ENCODE data around the gene ZSCAN10. TPM values are rescaled to one million over a fixed set of nuclear protein-coding genes. Genes with fewer than 3 reads are reported as not detected.
A peak's percentile ranks its signal among the peaks of the same experiment; 100 is the strongest.

The ZSCAN10 gene
- total RNA-seq, 4 donors from 2014 or later: not detected

DNA sequence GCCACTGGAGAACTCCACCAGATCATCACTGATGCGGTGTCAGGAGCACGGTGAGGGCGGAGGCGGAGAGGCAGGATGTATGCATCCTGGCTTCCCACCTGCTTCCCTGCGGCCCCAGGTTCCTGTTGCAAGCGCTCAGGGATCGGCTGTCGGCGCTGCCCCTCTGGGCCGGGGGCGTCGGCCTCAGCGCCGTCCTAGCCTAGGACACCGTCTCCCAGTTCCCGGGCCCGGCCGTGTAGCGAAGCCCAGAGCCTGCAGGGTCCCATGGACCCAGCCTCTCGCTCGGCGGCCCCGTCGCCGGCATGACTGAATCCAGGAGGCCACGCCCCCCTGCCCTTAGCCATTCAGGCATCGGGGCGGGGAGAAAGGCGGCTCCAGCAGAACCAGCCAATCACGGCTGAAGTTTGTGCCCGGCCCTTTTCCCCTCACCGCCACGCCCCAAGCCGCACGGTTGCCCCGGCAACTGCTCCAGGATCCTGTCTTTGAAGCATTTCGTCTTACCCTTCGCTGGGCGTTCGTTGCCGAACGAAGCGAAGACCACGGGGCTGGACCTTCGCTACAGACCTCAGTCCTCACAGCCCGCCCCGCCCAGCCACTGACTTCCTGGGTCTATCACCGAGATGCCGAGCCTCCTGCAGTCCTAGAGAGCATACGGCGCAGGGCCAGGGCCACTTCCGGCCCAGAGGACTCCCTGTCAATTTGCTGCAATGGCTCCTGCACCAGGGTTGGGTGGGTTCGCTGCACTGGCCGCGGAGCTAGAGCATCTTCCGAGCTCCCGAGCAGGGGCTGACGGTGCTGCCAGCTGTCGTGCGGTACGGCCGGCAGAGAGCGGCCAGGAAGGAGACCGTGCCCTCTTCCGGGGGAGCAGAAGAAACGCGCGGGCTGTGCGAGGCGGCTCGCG is 25.1 kb upstream of the ZSCAN10 start:
- no peaks in the 10 kb centered on the region for H3K9me3 ChIP-seq
- H3K4me3 ChIP-seq: peak overlapping the region; percentile 67 to 72 (median 69)
- peak; percentile 97 for DNase-seq
- no peaks in the 10 kb centered on the region for H3K27me3 ChIP-seq
- in situ Hi-C loops (cut with MboI; ENCODE audit: low pct_ligation_motif_present in 1 of 4, low pct_unique_long_range_greater_than_20kb in 1 of 4, low sequenced_read_pairs in 3 of 4): loop anchor here in 2 of 4 donors (10.0 kb wide), 1 partner anchor 59 kb away; the partner anchor contains the start of gene IL32 (in 2 of the 2)
- H3K36me3 ChIP-seq: no peaks in the 10 kb centered on the region
- 0 to 1% methylated on average over 1 to 49 of the region's 72 CpGs for WGBS, 2 donors (ENCODE audit: low coverage in 1 of 2)
- H3K4me1 ChIP-seq: peaks cover 13 to 24% (median 19%) of the 10 kb centered on the region in 4 donors
- TF ChIP-seq EP300 (IDR thresholded peaks at IDR 0.05; ENCODE audit: low read depth) (no peak), POLR2AphosphoS5 (IDR thresholded peaks at IDR 0.05) (peak; percentile 42 to 67 (median 66)), POLR2A (IDR thresholded peaks at IDR 0.05) (peak; percentile 69)
- TF ChIP-seq, protein P1, sequence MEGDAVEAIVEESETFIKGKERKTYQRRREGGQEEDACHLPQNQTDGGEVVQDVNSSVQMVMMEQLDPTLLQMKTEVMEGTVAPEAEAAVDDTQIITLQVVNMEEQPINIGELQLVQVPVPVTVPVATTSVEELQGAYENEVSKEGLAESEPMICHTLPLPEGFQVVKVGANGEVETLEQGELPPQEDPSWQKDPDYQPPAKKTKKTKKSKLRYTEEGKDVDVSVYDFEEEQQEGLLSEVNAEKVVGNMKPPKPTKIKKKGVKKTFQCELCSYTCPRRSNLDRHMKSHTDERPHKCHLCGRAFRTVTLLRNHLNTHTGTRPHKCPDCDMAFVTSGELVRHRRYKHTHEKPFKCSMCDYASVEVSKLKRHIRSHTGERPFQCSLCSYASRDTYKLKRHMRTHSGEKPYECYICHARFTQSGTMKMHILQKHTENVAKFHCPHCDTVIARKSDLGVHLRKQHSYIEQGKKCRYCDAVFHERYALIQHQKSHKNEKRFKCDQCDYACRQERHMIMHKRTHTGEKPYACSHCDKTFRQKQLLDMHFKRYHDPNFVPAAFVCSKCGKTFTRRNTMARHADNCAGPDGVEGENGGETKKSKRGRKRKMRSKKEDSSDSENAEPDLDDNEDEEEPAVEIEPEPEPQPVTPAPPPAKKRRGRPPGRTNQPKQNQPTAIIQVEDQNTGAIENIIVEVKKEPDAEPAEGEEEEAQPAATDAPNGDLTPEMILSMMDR (IDR thresholded peaks at IDR 0.05): peak in 3 of 5 experiments; percentile 10 to 45 (median 27)
- peak overlapping the region; percentile 85 to 94 (median 89) for H3K27ac ChIP-seq
- intact Hi-C loops (cut with DNase I; ENCODE audit: low total_unique reads): no loop called here

DNA sequence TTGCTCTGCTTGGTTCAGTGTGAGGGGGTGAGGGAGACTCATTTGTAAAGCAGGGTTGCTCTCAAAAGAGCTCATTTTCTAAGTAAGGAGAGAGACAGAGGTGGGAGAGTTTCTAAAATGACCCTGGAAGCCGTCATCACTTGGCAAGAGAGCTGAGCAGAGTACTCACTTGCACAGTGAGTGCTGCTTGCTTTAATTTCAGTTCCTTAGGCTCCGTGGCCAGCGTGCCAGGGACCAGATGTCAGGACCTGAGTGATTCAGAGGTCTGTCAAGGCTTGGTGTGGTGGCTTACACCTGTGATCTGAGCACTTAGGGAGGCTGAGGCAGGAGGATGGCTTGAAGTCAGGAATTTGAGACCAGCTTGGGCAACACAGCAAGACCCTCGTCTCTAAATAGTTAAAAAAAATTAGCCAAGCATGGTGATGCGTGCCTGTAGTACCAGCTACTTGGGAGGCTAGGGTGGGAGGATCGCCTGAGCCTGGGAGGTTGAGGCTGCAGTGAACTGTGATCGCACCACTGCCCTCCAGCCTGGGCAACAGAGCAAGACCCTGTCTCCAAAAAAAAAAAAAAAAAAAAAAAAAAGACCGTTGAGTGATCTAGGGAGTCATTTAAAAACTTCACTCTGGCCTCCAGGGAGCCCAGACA is 24.0 kb upstream of the ZSCAN10 start:
- intact Hi-C loops (cut with DNase I; ENCODE audit: low total_unique reads): no loop called here
- DNase-seq: no peak
- in situ Hi-C loops (cut with MboI; ENCODE audit: low pct_ligation_motif_present in 1 of 4, low pct_unique_long_range_greater_than_20kb in 1 of 4, low sequenced_read_pairs in 3 of 4): loop anchor here in 2 of 4 donors (10.0 kb wide), 1 partner anchor 58 kb away; the partner anchor contains the start of gene IL32 (in 2 of the 2)
- no peaks in the 10 kb centered on the region for H3K27me3 ChIP-seq
- H3K36me3 ChIP-seq: no peaks in the 10 kb centered on the region
- H3K4me1 ChIP-seq: peaks cover 5 to 14% (median 9%) of the 10 kb centered on the region in 4 donors
- WGBS, 2 donors (ENCODE audit: low coverage in 1 of 2): 42 to 52% methylated on average over 3 to 8 of the region's 8 CpGs
- H3K4me3 ChIP-seq: no peak overlapping the region
- no peak overlapping the region for H3K27ac ChIP-seq
- TF ChIP-seq, protein P1 (IDR thresholded peaks at IDR 0.05): no peak
- no peak for TF ChIP-seq EP300 (IDR thresholded peaks at IDR 0.05; ENCODE audit: low read depth)
- TF ChIP-seq POLR2A (IDR thresholded peaks at IDR 0.05): no peak
- TF ChIP-seq POLR2AphosphoS5 (IDR thresholded peaks at IDR 0.05): no peak
- H3K9me3 ChIP-seq: no peaks in the 10 kb centered on the region

DNA sequence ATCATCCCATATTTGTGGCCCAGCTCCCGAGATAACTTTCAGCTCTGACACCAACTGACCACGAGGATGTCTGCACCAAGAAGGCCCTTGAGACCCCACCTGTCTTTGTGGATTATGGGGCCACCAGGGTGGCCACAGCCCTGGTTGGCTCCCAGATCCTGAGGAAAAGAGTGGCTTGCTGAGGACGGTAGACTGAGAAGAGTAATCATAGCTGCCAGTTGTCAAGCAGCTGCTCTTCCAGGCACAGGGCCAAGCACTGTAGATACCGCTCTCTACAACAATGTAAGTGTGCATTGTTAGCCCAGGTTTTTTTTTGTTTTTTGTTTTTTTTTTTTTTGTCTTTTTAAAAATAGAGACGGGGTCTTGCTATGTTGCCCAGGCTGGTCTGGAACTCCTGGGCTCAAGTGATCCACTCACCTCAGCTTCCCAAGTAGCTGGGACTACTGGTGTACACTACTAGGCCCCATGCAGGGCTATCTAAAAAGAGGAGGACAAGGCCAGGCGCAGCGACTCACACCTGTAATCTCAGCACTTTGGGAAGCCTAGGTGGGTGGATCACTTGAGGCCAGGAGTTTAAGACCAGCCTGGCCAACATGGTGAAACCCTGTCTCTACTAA is 22.9 kb upstream of the ZSCAN10 start:
- H3K4me3 ChIP-seq: no peak overlapping the region
- DNase-seq: no peak
- TF ChIP-seq EP300 (IDR thresholded peaks at IDR 0.05; ENCODE audit: low read depth) (no peak), POLR2A (IDR thresholded peaks at IDR 0.05) (no peak), POLR2AphosphoS5 (IDR thresholded peaks at IDR 0.05) (no peak)
- TF ChIP-seq, protein P1 (IDR thresholded peaks at IDR 0.05): no peak
- in situ Hi-C loops (cut with MboI; ENCODE audit: low pct_ligation_motif_present in 1 of 4, low pct_unique_long_range_greater_than_20kb in 1 of 4, low sequenced_read_pairs in 3 of 4): loop anchor here in 2 of 4 donors (10.0 kb wide), 1 partner anchor 57 kb away; the partner anchor contains the start of gene IL32 (in 2 of the 2)
- H3K27me3 ChIP-seq: no peaks in the 10 kb centered on the region
- WGBS, 2 donors (ENCODE audit: low coverage in 1 of 2): 40 to 56% methylated on average over 1 to 7 of the region's 7 CpGs
- H3K4me1 ChIP-seq: peaks cover 5 to 14% (median 9%) of the 10 kb centered on the region in 4 donors
- no peaks in the 10 kb centered on the region for H3K9me3 ChIP-seq
- H3K27ac ChIP-seq: no peak overlapping the region
- no peaks in the 10 kb centered on the region for H3K36me3 ChIP-seq
- intact Hi-C loops (cut with DNase I; ENCODE audit: low total_unique reads): no loop called here
